Ovary (tissue), 3 donors: ENCODE data around the gene DNASE1L3.

Source experiments
- CTCF ChIP-seq, 3 donors: fragments of 450-650 bp in 2 of 3; fragments of 200-600 bp in 1 of 3; IDR thresholded peaks; one replicate each; pipeline versions ENCODE4 v1.5.1 to v1.8.0; 2016 to 2022; ENCODE audit warnings: antibody characterized with exemption in 3 of 3, mild to moderate bottlenecking in 1 of 3
- EP300 ChIP-seq: sonication (generic); formaldehyde crosslinking; IDR thresholded peaks from one replicate; pipeline ENCODE4 v1.6.1; 2017; ENCODE audit warnings: antibody characterized with exemption
- POLR2A ChIP-seq: fragments of 450-650 bp; IDR thresholded peaks from one replicate; pipeline ENCODE4 v1.6.1; 2017; ENCODE audit warnings: antibody characterized with exemption, mild to moderate bottlenecking, moderate library complexity
- donor health status: DM: no; HTN: no; CAD: no.

GRCh38 chr3:58163234-58163633 is 47.5 kb downstream of the DNASE1L3 start:
- TF ChIP-seq CTCF (IDR thresholded peaks at IDR 0.05) (no peak), POLR2A (no peak), EP300 (no peak)
